Loucy (cell line): Measurements from ENCODE around the gene CRYBA2.

Experiments used
- H2AFZ ChIP-seq: fragments of 200-600 bp; sonication (generic); 2 replicates; pipeline ENCODE4 v1.6.0; 2016; ENCODE audit warnings: antibody characterized with exemption, mild to moderate bottlenecking, low read length, moderate library complexity
- H3F3A ChIP-seq: fragments of 200-600 bp; 2 replicates; pipeline ENCODE4 v1.6.0; 2016; ENCODE audit warnings: antibody characterized with exemption, low read depth, mild to moderate bottlenecking
- H3K27me3 ChIP-seq: fragments of 200-600 bp; sonication (generic); 2 replicates; pipeline ENCODE4 v1.6.1; 2014; ENCODE audit warnings: low read length, mild to moderate bottlenecking; ENCODE audit not compliant: insufficient read depth, poor library complexity, severe bottlenecking
- H3K36me3 ChIP-seq: fragments of 200-600 bp; sonication (generic); 2 replicates; pipeline ENCODE4 v1.6.1; 2016; ENCODE audit warnings: low read length; ENCODE audit not compliant: insufficient read depth
- H3K4me1 ChIP-seq: fragments of 200-600 bp; sonication (generic); 2 replicates; pipeline ENCODE4 v1.5.1; 2014; ENCODE audit warnings: low read length, mild to moderate bottlenecking; ENCODE audit not compliant: insufficient read depth, poor library complexity, severe bottlenecking
- H3K4me2 ChIP-seq: fragments of 200-600 bp; sonication (generic); 2 replicates; pipeline ENCODE4 v1.6.0; 2014; ENCODE audit warnings: antibody characterized with exemption, low read length, low read depth, mild to moderate bottlenecking; ENCODE audit not compliant: poor library complexity, severe bottlenecking
- H3K4me3 ChIP-seq: fragments of 200-600 bp; sonication (generic); 2 replicates; pipeline ENCODE4 v1.5.1; 2014; ENCODE audit warnings: low read length, mild to moderate bottlenecking, mixed read lengths; ENCODE audit not compliant: poor library complexity, severe bottlenecking
- H3K79me2 ChIP-seq: fragments of 200-600 bp; sonication (generic); 2 replicates; pipeline ENCODE4 v1.6.1; 2014; ENCODE audit warnings: low read length; ENCODE audit not compliant: insufficient read depth
- H3K9ac ChIP-seq: fragments of 200-600 bp; sonication (generic); 2 replicates; pipeline ENCODE4 v1.6.0; 2014; ENCODE audit warnings: mild to moderate bottlenecking, low read depth, low read length, moderate library complexity; ENCODE audit not compliant: poor library complexity, severe bottlenecking
- H3K9me2 ChIP-seq: fragments of 200-600 bp; sonication (generic); replicated peaks from 2 replicates; pipeline ENCODE4 v1.6.1; 2016; ENCODE audit warnings: low read depth, low read length, mixed read lengths
- H3K9me3 ChIP-seq: fragments of 200-600 bp; sonication (generic); 2 replicates; pipeline ENCODE4 v1.6.1; 2014; ENCODE audit warnings: mild to moderate bottlenecking, antibody characterized with exemption, low read length, low read depth; ENCODE audit not compliant: insufficient read depth
- H4K20me1 ChIP-seq: fragments of 200-600 bp; sonication (generic); 2 replicates; pipeline ENCODE4 v1.6.0; 2014; ENCODE audit warnings: antibody characterized with exemption, low read length, mild to moderate bottlenecking; ENCODE audit not compliant: insufficient read depth, poor library complexity, severe bottlenecking
- EZH2phosphoT487 ChIP-seq: fragments of 200-600 bp; IDR thresholded peaks from 2 replicates; pipeline ENCODE4 v1.6.1; 2018; ENCODE audit warnings: antibody characterized with exemption, mild to moderate bottlenecking, moderate library complexity, borderline replicate concordance
- TF ChIP-seq, protein P1 (sequence below): fragments of 200-600 bp; sonication (generic); conservative IDR thresholded peaks from 2 replicates; pipeline ENCODE4 v1.5.1; 2014; ENCODE audit warnings: mild to moderate bottlenecking, antibody characterized with exemption, low read length

Gene CRYBA2

DNA sequence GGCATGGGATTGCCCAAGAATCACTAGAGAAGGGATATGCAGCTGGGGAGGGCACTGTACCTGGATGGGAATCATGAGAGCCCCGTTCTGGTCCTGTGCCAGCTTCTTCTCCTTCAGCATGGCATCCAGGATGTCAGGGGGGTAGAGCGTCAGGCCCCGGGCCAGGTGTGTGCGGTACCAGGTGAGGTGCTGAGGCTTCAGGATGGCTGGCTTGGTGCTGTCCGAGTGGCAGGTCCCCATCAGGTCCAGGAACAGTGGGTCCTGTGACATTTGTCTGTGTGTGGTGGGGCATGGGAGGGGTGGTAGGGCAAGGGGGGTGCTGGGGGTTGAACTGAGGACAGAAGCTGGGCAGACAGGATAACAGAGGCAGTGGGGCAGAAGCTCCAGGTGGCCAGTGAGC, 34.9 kb upstream of the CRYBA2 start:
- Histone ChIP-seq H3K4me2 (no peak overlapping the region), H3K9ac (no peak overlapping the region), H3K9me2 (no peaks in the 10 kb centered on the region), H3K9me3 (no peaks in the 10 kb centered on the region), H3F3A (no peaks in the 10 kb centered on the region), H4K20me1 (no peaks in the 10 kb centered on the region), H3K79me2 (no peaks in the 10 kb centered on the region), H3K27me3 (no peaks in the 10 kb centered on the region), H3K4me3 (no peak overlapping the region), H3K36me3 (no peaks in the 10 kb centered on the region), H3K4me1 (no peaks in the 10 kb centered on the region), H2AFZ (no peak overlapping the region)
- TF ChIP-seq, protein P1, sequence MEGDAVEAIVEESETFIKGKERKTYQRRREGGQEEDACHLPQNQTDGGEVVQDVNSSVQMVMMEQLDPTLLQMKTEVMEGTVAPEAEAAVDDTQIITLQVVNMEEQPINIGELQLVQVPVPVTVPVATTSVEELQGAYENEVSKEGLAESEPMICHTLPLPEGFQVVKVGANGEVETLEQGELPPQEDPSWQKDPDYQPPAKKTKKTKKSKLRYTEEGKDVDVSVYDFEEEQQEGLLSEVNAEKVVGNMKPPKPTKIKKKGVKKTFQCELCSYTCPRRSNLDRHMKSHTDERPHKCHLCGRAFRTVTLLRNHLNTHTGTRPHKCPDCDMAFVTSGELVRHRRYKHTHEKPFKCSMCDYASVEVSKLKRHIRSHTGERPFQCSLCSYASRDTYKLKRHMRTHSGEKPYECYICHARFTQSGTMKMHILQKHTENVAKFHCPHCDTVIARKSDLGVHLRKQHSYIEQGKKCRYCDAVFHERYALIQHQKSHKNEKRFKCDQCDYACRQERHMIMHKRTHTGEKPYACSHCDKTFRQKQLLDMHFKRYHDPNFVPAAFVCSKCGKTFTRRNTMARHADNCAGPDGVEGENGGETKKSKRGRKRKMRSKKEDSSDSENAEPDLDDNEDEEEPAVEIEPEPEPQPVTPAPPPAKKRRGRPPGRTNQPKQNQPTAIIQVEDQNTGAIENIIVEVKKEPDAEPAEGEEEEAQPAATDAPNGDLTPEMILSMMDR = no peak
- TF ChIP-seq EZH2phosphoT487 = no peak

DNA sequence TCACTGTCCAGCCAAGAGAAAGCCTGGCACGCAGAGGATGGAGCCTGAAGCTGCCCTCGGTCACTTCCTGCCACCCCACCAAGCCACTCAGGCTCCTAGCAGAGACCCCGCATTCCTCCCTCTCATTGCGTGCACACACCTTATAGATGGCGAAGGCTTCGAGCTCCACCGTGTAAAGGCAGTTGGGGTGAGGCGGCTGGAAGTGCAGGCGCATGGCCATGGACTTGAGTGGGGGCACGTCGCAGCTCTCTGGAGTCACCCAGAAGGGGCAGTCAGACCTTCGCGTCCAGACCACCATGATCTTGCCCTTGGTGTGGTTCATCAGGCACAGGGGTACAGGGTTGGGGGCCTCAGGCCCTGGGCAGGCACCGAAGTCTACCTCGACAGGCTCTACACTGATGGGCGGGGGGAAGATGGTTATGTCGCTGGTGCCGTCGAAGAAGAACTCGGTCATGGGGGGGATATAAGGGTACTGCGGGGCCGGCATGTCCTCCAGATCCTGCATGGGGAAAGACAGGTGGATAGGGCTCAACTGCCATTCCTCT, 34.4 kb upstream of the CRYBA2 start:
- H3K27me3 ChIP-seq = no peaks in the 10 kb centered on the region

DNA sequence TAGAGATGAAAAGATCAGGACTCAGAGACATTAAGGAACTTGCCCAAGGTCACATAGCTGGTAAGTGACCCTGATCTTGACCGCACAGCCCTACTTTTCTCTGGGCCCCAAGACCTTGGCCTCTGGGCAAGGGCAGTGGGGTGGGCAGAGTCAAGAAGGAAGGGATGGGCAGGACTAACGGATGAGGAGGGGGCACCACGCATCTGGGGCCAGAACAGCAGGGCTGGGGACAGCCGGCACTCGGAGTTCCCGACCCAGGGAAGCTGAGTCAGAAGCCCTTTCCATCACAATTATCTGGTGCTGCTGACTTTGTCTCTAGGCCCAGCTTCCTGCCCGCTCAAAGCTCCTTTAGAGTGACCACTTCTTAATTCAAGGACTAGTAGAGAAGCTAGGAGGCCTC, 33.7 kb upstream of the CRYBA2 start:
- no peaks in the 10 kb centered on the region for H3F3A ChIP-seq
- no peak overlapping the region for H3K9ac ChIP-seq
- H3K79me2 ChIP-seq = no peaks in the 10 kb centered on the region
- no peak overlapping the region for H2AFZ ChIP-seq
- no peak overlapping the region for H3K4me2 ChIP-seq
- H3K9me2 ChIP-seq = no peaks in the 10 kb centered on the region
- H3K27me3 ChIP-seq = no peaks in the 10 kb centered on the region
- TF ChIP-seq, protein P1 = no peak
- no peak for TF ChIP-seq EZH2phosphoT487
- H3K36me3 ChIP-seq = no peaks in the 10 kb centered on the region
- H3K4me3 ChIP-seq = no peak overlapping the region
- no peaks in the 10 kb centered on the region for H4K20me1 ChIP-seq
- H3K9me3 ChIP-seq = no peaks in the 10 kb centered on the region
- no peaks in the 10 kb centered on the region for H3K4me1 ChIP-seq

More for the DNA sequence above, 34.4 kb upstream of the CRYBA2 start:
- Histone ChIP-seq H3K36me3 (no peaks in the 10 kb centered on the region), H3K9me3 (no peaks in the 10 kb centered on the region), H3K9me2 (no peaks in the 10 kb centered on the region), H4K20me1 (no peaks in the 10 kb centered on the region), H3F3A (no peaks in the 10 kb centered on the region), H3K4me1 (no peaks in the 10 kb centered on the region), H3K9ac (no peak overlapping the region), H2AFZ (no peak overlapping the region), H3K4me3 (no peak overlapping the region), H3K79me2 (no peaks in the 10 kb centered on the region), H3K4me2 (no peak overlapping the region)
- no peak for TF ChIP-seq EZH2phosphoT487
- TF ChIP-seq, protein P1 = no peak
